ENCODE measurements around the gene ELF2. TPM values are rescaled to one million over a fixed set of nuclear protein-coding genes. Genes with fewer than 3 reads are reported as not detected.
"Not testable (repeated sequence)": the region's sequence is repeated elsewhere in the genome, so short reads cannot be mapped to it uniquely, and the experiment has no call there.

Gene ELF2
- total RNA-seq, 1 experiment from 2014 or later = 42.4 TPM

- H3K27me3 ChIP-seq (replicated peaks; ENCODE audit: insufficient read depth, low read depth, low read length, poor library complexity) = no peaks in the 10 kb centered on the region
- intact Hi-C loops (cut with micrococcal nuclease; ENCODE audit: unreplicated experiment) = loop anchor here (10.0 kb wide), 1 partner anchor 619 kb away; no protein-coding TSS in a partner anchor
These were observed 141.4 kb downstream of the ELF2 start for GRCh38 chr4:139035650-139036049.

DNA sequence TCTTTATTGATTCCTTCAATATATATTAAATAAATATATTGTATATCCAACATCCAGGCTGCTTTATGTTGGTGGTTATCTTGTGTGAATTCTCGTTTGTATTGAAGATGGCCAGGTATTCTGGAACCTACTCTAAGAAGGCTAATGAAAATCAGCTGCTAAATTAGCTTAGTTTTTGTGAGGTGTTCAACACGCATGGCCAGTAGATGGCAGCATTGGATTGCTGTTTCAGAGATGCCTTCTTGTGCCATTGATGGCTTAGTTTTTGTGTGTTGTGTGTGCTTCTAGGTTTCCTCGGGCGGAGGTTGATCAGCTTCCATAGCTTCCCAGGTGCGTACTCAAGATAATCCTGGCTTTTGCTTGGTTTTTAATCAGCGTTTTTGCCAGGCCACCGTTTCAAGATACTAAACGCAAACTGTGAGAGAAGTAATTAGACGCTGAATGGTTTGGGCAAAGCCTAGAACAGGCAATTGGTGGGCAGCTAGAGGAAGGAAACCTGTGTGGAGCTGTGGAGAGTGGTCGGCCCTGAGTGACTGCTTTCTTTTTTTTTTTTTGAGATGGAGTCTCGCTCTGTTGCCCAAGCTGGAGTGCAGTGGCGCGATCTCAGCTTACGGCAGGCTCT is 146.3 kb downstream of the ELF2 start:
- TF ChIP-seq EZH2 (IDR thresholded peaks at IDR 0.05; ENCODE audit: borderline replicate concordance, low read depth, low read length, poor library complexity, severe bottlenecking) = no peak
- peak; percentile 91 for TF ChIP-seq CTCF (conservative IDR thresholded peaks at IDR 0.05; ENCODE audit: low read depth, low read length)
- Histone ChIP-seq H3K27ac (ENCODE audit: low read depth, low read length, poor library complexity, severe bottlenecking) (no peak overlapping the region), H3K9me3 (ENCODE audit: low read depth, low read length, poor library complexity, severe bottlenecking) (no peaks in the 10 kb centered on the region), H3K36me3 (ENCODE audit: insufficient read depth, low read length, poor library complexity, severe bottlenecking) (no peaks in the 10 kb centered on the region), H3K4me1 (ENCODE audit: insufficient read depth, low read length, poor library complexity, severe bottlenecking) (peaks cover 3% of the 10 kb centered on the region), H3K4me3 (ENCODE audit: low read depth, low read length, poor library complexity, severe bottlenecking) (no peak overlapping the region), H3K27me3 (replicated peaks; ENCODE audit: insufficient read depth, low read depth, low read length, poor library complexity) (no peaks in the 10 kb centered on the region)
- intact Hi-C loops (cut with micrococcal nuclease; ENCODE audit: unreplicated experiment) = loop anchor here (5.0 to 10.0 kb wide), 4 partner anchors 67 to 624 kb away; partner anchors contain the start of gene ELF2
- peak; percentile 86 for DNase-seq (ENCODE audit: low spot score)
- BruUV-seq (replicated peaks) = no TSS peak
- ChIA-PET POLR2A (ENCODE audit: low non-redundant PET) (no interaction called here), CTCF (interaction anchor here (0.5 to 1.3 kb wide), 20 partner anchors 10 to 669 kb away, joined by 3 to 17 read pairs (median 4); partner anchors contain the start of gene ELF2)

More at GRCh38 chr4:139035650-139036049, 141.4 kb downstream of the ELF2 start:
- no peak for DNase-seq (ENCODE audit: low spot score)
- Histone ChIP-seq H3K4me1 (ENCODE audit: insufficient read depth, low read length, poor library complexity, severe bottlenecking) (peaks cover 4% of the 10 kb centered on the region), H3K4me3 (ENCODE audit: low read depth, low read length, poor library complexity, severe bottlenecking) (no peak overlapping the region), H3K36me3 (ENCODE audit: insufficient read depth, low read length, poor library complexity, severe bottlenecking) (peaks cover 14% of the 10 kb centered on the region), H3K27ac (ENCODE audit: low read depth, low read length, poor library complexity, severe bottlenecking) (no peak overlapping the region), H3K9me3 (ENCODE audit: low read depth, low read length, poor library complexity, severe bottlenecking) (no peaks in the 10 kb centered on the region)
- ChIA-PET POLR2A (ENCODE audit: low non-redundant PET) (no interaction called here), CTCF (no interaction called here)
- TF ChIP-seq CTCF (conservative IDR thresholded peaks at IDR 0.05; ENCODE audit: low read depth, low read length) (no peak), EZH2 (IDR thresholded peaks at IDR 0.05; ENCODE audit: borderline replicate concordance, low read depth, low read length, poor library complexity, severe bottlenecking) (no peak)
- BruUV-seq (replicated peaks) = no TSS peak

DNA sequence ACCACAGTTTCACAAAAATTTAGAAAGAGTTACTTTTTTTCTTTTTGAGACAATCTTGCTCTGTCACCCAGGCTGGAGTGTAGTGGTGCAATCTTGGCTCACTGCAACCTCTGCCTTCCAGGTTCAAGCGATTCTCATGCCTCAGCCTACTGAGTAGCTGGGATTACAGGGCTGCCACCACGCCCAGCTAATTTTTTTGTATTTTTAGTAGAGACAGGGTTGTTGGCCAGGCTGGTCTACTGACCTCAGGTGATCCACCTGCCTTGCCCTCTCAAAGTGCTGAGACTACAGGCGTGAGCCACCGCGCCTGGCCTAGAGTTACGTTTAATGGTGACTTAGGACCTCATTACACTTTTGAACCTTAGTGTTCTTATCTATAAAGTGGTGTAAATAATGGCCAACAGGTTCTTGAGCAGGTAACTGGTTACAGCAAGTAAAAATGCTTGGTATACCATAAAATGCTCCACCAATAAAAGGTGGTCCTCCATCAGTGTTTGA is 147.1 kb downstream of the ELF2 start:
- BruUV-seq (replicated peaks); H3K27me3 ChIP-seq (replicated peaks; ENCODE audit: insufficient read depth, low read depth, low read length, poor library complexity); DNase-seq (ENCODE audit: low spot score); H3K4me1 ChIP-seq (ENCODE audit: insufficient read depth, low read length, poor library complexity, severe bottlenecking); H3K36me3 ChIP-seq (ENCODE audit: insufficient read depth, low read length, poor library complexity, severe bottlenecking); H3K9me3 ChIP-seq (ENCODE audit: low read depth, low read length, poor library complexity, severe bottlenecking); H3K4me3 ChIP-seq (ENCODE audit: low read depth, low read length, poor library complexity, severe bottlenecking); H3K27ac ChIP-seq (ENCODE audit: low read depth, low read length, poor library complexity, severe bottlenecking); POLR2A ChIA-PET (ENCODE audit: low non-redundant PET): not testable (repeated sequence)
- intact Hi-C loops (cut with micrococcal nuclease; ENCODE audit: unreplicated experiment) = loop anchor here (5.0 to 10.0 kb wide), 4 partner anchors 67 to 625 kb away; partner anchors contain the start of gene ELF2
- CTCF ChIA-PET = interaction anchor here (0.5 to 1.3 kb wide), 16 partner anchors 9 to 670 kb away, joined by 3 to 17 read pairs (median 5); partner anchors contain the start of gene ELF2
